PC-3 (cell line): ENCODE measurements around the gene CEACAM20. TPM values are rescaled to one million over a fixed set of nuclear protein-coding genes. Genes with fewer than 3 reads are reported as not detected.
"Not testable (repeated sequence)": the region's sequence is repeated elsewhere in the genome, so short reads cannot be mapped to it uniquely, and the experiment has no call there.

Experiments
- ATAC-seq: fragments of 200-7000 bp; cut with Tn5 transposase; 2 replicates; pipeline ENCODE4 v1.9.1; 2020; ENCODE audit warnings: mild to moderate bottlenecking, moderate library complexity
- BruUV-seq: library from RNA; stranded (reverse); fragments of 400-500 nt; replicated peaks from 2 replicates; lab custom pipeline; 2021; lab: Mats Ljungman, UMichigan
- CTCF ChIA-PET: fragments of 300-600 bp; sonication (Branson Sonifier 250); formaldehyde crosslinking; loops from one replicate; lab custom pipeline; 2022; ENCODE audit warnings: antibody characterized with exemption; lab: Charles Lee
- POLR2A ChIA-PET: fragments of 300-600 bp; sonication (Branson Sonifier 250); formaldehyde crosslinking; loops from one replicate; lab custom pipeline; 2022; ENCODE audit warnings: antibody characterized with exemption; ENCODE audit not compliant: unreplicated experiment; lab: Charles Lee
- DNase-seq: peaks from one replicate; pipeline ENCODE4 v3.0.0-alpha.2; 2015
- H2AFZ ChIP-seq: fragments of 300-600 bp; sonication (generic); 2 replicates; pipeline ENCODE4 v1.6.0; 2016; ENCODE audit warnings: antibody characterized with exemption, low read length
- H3F3A ChIP-seq: fragments of 300-600 bp; sonication (generic); one replicate; pipeline ENCODE4 v1.6.0; 2017; ENCODE audit warnings: antibody characterized with exemption, low read length, control low read depth, mild to moderate bottlenecking; ENCODE audit not compliant: unreplicated experiment
- H3K27ac ChIP-seq: fragments of 300-600 bp; sonication (generic); 2 replicates; pipeline ENCODE4 v1.5.1; 2016; ENCODE audit warnings: mild to moderate bottlenecking, low read length
- H3K27me3 ChIP-seq: fragments of 300-600 bp; sonication (generic); 2 replicates; pipeline ENCODE4 v1.6.1; 2016; ENCODE audit warnings: low read length, mixed read lengths
- H3K36me3 ChIP-seq: fragments of 300-600 bp; sonication (generic); 2 replicates; pipeline ENCODE4 v1.6.1; 2016; ENCODE audit warnings: low read depth, mixed run types, low read length, mixed read lengths
- H3K4me1 ChIP-seq: fragments of 300-600 bp; sonication (generic); 2 replicates; pipeline ENCODE4 v1.5.1; 2016; ENCODE audit warnings: low read length; ENCODE audit not compliant: insufficient read depth
- H3K4me2 ChIP-seq: fragments of 300-600 bp; sonication (generic); 2 replicates; pipeline ENCODE4 v1.6.0; 2016; ENCODE audit warnings: low read length
- H3K4me3 ChIP-seq: fragments of 300-600 bp; sonication (generic); 2 replicates; pipeline ENCODE4 v1.5.1; 2016; ENCODE audit warnings: mild to moderate bottlenecking, low read length, mixed read lengths
- H3K79me2 ChIP-seq: fragments of 300-600 bp; sonication (generic); 2 replicates; pipeline ENCODE4 v1.6.1; 2017; ENCODE audit warnings: low read length, mixed read lengths
- H3K9ac ChIP-seq: fragments of 300-600 bp; sonication (generic); 2 replicates; pipeline ENCODE4 v1.6.0; 2016; ENCODE audit warnings: mild to moderate bottlenecking, low read length
- H3K9me2 ChIP-seq: fragments of 300-600 bp; sonication (generic); replicated peaks from 2 replicates; pipeline ENCODE4 v1.6.1; 2016; ENCODE audit warnings: mixed run types, low read length, mixed read lengths
- H3K9me3 ChIP-seq: fragments of 300-600 bp; sonication (generic); 2 replicates; pipeline ENCODE4 v1.6.1; 2016; ENCODE audit warnings: low read length, mixed read lengths
- H4K20me1 ChIP-seq: fragments of 300-600 bp; sonication (generic); 2 replicates; pipeline ENCODE4 v1.6.1; 2016; ENCODE audit warnings: low read length, mixed read lengths
- EZH2 ChIP-seq: fragments of 300-600 bp; sonication (generic); IDR thresholded peaks from one replicate; pipeline ENCODE4 v1.6.1; 2017; ENCODE audit warnings: antibody characterized with exemption, mild to moderate bottlenecking, low read length; ENCODE audit not compliant: unreplicated experiment
- EZH2phosphoT487 ChIP-seq: fragments of 300-600 bp; sonication (generic); IDR thresholded peaks from 2 replicates; pipeline ENCODE4 v1.6.1; 2018; ENCODE audit warnings: mild to moderate bottlenecking, antibody characterized with exemption, low read length, borderline replicate concordance
- intact Hi-C: fragments of 100-400 bp; cut with micrococcal nuclease; formaldehyde crosslinking; loops from 2 replicates; pipeline ENCODE4 v1.9.0; 2023
- total RNA-seq: library from RNA; depleted of rRNA; stranded (reverse); fragments of >200 nt; gene quantifications from 2 replicates; pipeline ENCODE4 v1.2.3, GENCODE V29; 2014
- TF ChIP-seq, protein P1 (sequence below): fragments of 300-600 bp; sonication (generic); conservative IDR thresholded peaks from 2 replicates; pipeline ENCODE4 v1.5.1; 2017; ENCODE audit warnings: antibody characterized with exemption, low read depth, mild to moderate bottlenecking, low read length

CEACAM20 gene
- total RNA-seq, 1 experiment from 2014 or later: not detected

DNA sequence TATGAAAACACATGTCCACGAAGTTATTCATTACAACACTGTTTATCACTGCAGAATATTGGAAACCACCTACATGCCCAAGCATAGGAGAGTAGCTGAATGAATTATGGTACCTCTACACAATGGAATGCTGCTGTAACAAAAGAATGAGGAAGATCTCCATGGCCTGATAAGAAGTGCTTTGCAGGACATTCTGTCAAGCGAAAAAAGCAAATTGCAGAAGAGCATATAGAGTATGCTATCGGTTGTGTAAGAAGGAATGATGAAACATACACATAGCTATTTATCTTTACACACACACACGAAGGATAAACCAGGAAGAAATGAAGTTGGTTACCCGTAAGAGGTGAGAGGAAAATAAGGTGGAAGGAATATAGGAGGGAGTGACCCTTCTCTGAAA is 37.5 kb upstream of the CEACAM20 start:
- no peaks in the 10 kb centered on the region for H3F3A ChIP-seq
- no peak overlapping the region for H3K4me3 ChIP-seq
- ChIA-PET POLR2A (no interaction called here), CTCF (no interaction called here)
- DNase-seq (no peak), ATAC-seq (no peak)
- no peak overlapping the region for H3K27ac ChIP-seq
- H3K4me1 ChIP-seq: no peaks in the 10 kb centered on the region
- H3K4me2 ChIP-seq: no peak overlapping the region
- H3K36me3 ChIP-seq: no peaks in the 10 kb centered on the region
- no peak overlapping the region for H2AFZ ChIP-seq
- H3K27me3 ChIP-seq: peaks cover 30% of the 10 kb centered on the region
- no peaks in the 10 kb centered on the region for H3K9me2 ChIP-seq
- H3K9me3 ChIP-seq: no peaks in the 10 kb centered on the region
- H3K79me2 ChIP-seq: no peaks in the 10 kb centered on the region
- no peak overlapping the region for H3K9ac ChIP-seq
- TF ChIP-seq, protein P1, sequence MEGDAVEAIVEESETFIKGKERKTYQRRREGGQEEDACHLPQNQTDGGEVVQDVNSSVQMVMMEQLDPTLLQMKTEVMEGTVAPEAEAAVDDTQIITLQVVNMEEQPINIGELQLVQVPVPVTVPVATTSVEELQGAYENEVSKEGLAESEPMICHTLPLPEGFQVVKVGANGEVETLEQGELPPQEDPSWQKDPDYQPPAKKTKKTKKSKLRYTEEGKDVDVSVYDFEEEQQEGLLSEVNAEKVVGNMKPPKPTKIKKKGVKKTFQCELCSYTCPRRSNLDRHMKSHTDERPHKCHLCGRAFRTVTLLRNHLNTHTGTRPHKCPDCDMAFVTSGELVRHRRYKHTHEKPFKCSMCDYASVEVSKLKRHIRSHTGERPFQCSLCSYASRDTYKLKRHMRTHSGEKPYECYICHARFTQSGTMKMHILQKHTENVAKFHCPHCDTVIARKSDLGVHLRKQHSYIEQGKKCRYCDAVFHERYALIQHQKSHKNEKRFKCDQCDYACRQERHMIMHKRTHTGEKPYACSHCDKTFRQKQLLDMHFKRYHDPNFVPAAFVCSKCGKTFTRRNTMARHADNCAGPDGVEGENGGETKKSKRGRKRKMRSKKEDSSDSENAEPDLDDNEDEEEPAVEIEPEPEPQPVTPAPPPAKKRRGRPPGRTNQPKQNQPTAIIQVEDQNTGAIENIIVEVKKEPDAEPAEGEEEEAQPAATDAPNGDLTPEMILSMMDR: no peak
- no peak for TF ChIP-seq EZH2
- no peak for TF ChIP-seq EZH2phosphoT487
- H4K20me1 ChIP-seq: no peaks in the 10 kb centered on the region
- BruUV-seq: no TSS peak
- intact Hi-C loops: loop anchor here (10.0 kb wide), 1 partner anchor 52 kb away; no protein-coding TSS in a partner anchor

DNA sequence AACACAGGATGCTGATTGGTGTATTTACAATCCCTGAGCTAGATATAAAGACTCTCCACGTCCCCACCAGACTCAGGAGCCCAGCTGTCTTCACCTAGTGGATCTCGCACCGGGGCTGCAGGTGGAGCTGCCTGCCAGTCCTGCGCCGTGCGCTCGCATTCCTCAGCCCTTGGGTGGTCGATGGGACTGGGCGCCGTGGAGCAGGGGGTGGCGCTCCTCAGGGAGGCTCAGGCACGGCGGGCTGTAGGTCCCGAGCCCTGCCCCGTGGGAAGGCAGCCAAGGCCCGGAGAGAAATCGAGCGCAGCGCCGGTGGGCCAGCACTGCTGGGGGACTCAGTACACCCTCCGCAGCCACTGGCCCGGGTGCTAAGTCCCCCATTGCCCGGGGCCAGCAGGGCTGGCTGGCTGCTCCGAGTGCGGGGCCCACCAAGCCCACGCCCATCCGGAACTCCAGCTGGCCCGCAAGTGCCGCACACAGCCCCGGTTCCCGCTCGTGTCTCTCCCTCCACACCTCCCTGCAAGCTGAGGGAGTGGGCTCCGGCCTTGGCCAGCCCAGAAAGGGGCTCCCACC is 33.7 kb upstream of the CEACAM20 start:
- H2AFZ ChIP-seq, BruUV-seq, H3K9me3 ChIP-seq, H3F3A ChIP-seq, H3K27ac ChIP-seq, H3K4me1 ChIP-seq, H4K20me1 ChIP-seq, ATAC-seq, H3K79me2 ChIP-seq, H3K9ac ChIP-seq, H3K4me2 ChIP-seq, POLR2A ChIA-PET, H3K36me3 ChIP-seq, CTCF ChIA-PET, DNase-seq, H3K4me3 ChIP-seq, H3K9me2 ChIP-seq: not testable (repeated sequence)
- peaks cover 30% of the 10 kb centered on the region for H3K27me3 ChIP-seq
- intact Hi-C loops: loop anchor here (10.0 kb wide), 1 partner anchor 48 kb away; no protein-coding TSS in a partner anchor

DNA sequence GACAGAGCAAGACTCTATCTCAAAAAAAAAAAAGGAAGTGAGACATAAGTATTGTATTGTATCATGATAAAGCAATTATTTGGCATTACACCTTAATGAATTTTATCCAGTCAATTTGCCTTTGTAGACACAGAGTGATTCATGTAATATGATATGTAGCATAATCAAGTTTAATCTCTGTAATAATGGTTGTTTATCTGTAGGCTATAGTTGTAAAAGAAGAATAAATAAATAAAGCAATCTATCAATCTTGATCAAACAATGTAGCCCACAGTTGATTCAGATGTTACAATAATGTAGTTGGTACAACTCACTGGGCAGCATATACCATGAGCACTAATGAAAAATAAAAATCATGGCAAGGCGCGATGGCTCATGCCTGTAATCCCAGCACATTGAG is 28.5 kb upstream of the CEACAM20 start:
- peak; percentile 54 for ATAC-seq
- Histone ChIP-seq H3K27ac (no peak overlapping the region), H3K27me3 (no peaks in the 10 kb centered on the region; the same call in 1 of the 2 replicates), H4K20me1 (no peaks in the 10 kb centered on the region), H3F3A (no peaks in the 10 kb centered on the region), H3K36me3 (no peaks in the 10 kb centered on the region), H3K4me3 (no peak overlapping the region), H3K9me3 (no peaks in the 10 kb centered on the region), H2AFZ (no peak overlapping the region), H3K9ac (no peak overlapping the region), H3K9me2 (no peaks in the 10 kb centered on the region), H3K4me2 (no peak overlapping the region), H3K79me2 (no peaks in the 10 kb centered on the region), H3K4me1 (no peaks in the 10 kb centered on the region)
- TF ChIP-seq, protein P1: no peak
- TF ChIP-seq EZH2: no peak
- TF ChIP-seq EZH2phosphoT487: no peak
- no TSS peak for BruUV-seq
- ChIA-PET CTCF (no interaction called here), POLR2A (no interaction called here)
- DNase-seq: peak; percentile 58
- intact Hi-C loops: no loop called here
